CD4-positive, alpha-beta T cell treated with Interleukin-4 for 4 hours (primary cell): ENCODE results near the gene PSMC3IP.
A peak's percentile ranks its signal among the peaks of the same experiment; 100 is the strongest.
"Not testable (repeated sequence)": the region's sequence is repeated elsewhere in the genome, so short reads cannot be mapped to it uniquely, and the experiment has no call there.

Experiments
- DNase-seq: peaks from one replicate; pipeline ENCODE4 v3.0.0-alpha.2; 2020

The PSMC3IP gene

GRCh38 chr17:42559075-42559474, 18.5 kb downstream of the PSMC3IP start:
- DNase-seq, result no peak

- DNase-seq, result not testable (repeated sequence)
Observed at GRCh38 chr17:42555961-42556617, 21.4 kb downstream of the PSMC3IP start.

GRCh38 chr17:42555122-42555622, 22.4 kb downstream of the PSMC3IP start:
- DNase-seq, result no peak

GRCh38 chr17:42554250-42555121, 23.0 kb downstream of the PSMC3IP start:
- peak; percentile 75 for DNase-seq

- no peak for DNase-seq
Observed at GRCh38 chr17:42553866-42554249, 23.7 kb downstream of the PSMC3IP start.

GRCh38 chr17:42553161-42553818, 24.2 kb downstream of the PSMC3IP start:
- DNase-seq, result no peak

- not testable (repeated sequence) for DNase-seq
Observed at GRCh38 chr17:42552736-42553135, 24.8 kb downstream of the PSMC3IP start, which contains the start of gene HSD17B1. TSS of gene HSD17B1 (plus strand) at chr17:42552923. CDS start at chr17:42552934, 11 bp downstream.

GRCh38 chr17:42548993-42549755, 28.4 kb downstream of the PSMC3IP start:
- no peak for DNase-seq

- peak; percentile 63 for DNase-seq
Observed at GRCh38 chr17:42548070-42548837, 29.3 kb downstream of the PSMC3IP start.

- no peak for DNase-seq
Observed at GRCh38 chr17:42547698-42548069, 29.8 kb downstream of the PSMC3IP start.

GRCh38 chr17:42547001-42547461, 30.5 kb downstream of the PSMC3IP start:
- no peak for DNase-seq

GRCh38 chr17:42545755-42546505, 31.6 kb downstream of the PSMC3IP start:
- DNase-seq, result not testable (repeated sequence)

- DNase-seq, result no peak
Observed at GRCh38 chr17:42544874-42545283, 32.6 kb downstream of the PSMC3IP start.

GRCh38 chr17:42543190-42544079, 34.1 kb downstream of the PSMC3IP start:
- DNase-seq, result no peak

- no peak for DNase-seq
Observed at GRCh38 chr17:42541041-42541833, 36.3 kb downstream of the PSMC3IP start.

GRCh38 chr17:42540558-42540957, 37.0 kb downstream of the PSMC3IP start:
- not testable (repeated sequence) for DNase-seq

GRCh38 chr17:42538482-42538881, 39.0 kb downstream of the PSMC3IP start:
- no peak for DNase-seq

- no peak for DNase-seq
Observed at GRCh38 chr17:42537826-42538451, 39.6 kb downstream of the PSMC3IP start.
